Measurements from ENCODE around the gene TMEM151A. TPM values are rescaled to one million over a fixed set of nuclear protein-coding genes. Genes with fewer than 3 reads are reported as not detected.

TMEM151A gene
- polyA plus RNA-seq, 4 donors: 0.05 TPM; not detected in 3

DNA sequence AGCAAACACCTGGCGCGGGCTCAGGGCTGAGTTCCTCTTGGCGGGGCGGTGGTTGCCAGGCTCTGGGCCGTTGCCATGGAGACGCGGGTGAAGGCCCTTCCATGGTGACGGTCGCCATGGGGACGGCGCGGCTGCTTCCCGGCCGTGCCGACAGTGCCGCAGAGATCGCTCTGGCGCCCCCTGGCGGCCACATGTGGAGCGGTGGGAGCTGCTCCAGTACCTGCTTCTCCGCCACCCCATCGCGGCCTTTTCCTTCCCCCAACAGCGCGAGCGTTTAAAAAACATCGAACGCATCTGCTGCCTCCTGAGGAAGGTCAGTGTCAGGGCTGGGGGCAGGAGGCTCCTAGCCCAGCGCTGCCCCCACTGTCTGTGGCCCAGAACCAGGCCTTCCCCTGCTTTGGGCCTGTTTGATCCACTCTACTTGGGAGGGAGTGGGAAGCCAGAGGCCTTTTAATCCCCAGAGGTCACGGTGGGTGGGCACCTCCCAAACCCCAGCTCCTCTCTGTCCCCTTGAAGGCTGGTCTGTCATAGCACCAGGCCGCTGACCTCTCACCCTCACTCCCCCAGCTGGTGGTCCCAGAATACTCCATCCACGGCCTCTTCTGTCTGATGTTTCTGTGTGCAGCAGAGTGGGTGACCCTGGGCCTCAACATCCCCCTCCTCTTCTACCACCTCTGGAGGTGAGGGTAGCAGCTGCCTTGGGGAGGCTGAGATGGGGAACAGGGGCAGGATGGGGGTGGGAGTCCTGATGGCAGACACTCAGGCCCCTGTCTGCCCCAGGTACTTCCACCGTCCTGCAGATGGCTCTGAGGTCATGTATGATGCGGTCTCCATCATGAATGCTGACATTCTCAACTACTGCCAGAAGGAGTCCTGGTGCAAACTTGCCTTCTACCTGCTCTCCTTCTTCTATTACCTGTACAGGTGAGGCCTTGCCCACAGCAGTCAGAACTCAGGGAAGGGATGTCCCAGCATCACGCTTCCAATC, 8.9 kb upstream of the TMEM151A start:
- DNase-seq (ENCODE audit: low read depth in 4 of 4, low spot score in 3 of 4): peak; percentile 92 to 96 (median 95)

- no peak for DNase-seq (ENCODE audit: low read depth in 4 of 4, low spot score in 3 of 4)
Observed at GRCh38 chr11:66283461-66284105, 8.1 kb upstream of the TMEM151A start.

DNA sequence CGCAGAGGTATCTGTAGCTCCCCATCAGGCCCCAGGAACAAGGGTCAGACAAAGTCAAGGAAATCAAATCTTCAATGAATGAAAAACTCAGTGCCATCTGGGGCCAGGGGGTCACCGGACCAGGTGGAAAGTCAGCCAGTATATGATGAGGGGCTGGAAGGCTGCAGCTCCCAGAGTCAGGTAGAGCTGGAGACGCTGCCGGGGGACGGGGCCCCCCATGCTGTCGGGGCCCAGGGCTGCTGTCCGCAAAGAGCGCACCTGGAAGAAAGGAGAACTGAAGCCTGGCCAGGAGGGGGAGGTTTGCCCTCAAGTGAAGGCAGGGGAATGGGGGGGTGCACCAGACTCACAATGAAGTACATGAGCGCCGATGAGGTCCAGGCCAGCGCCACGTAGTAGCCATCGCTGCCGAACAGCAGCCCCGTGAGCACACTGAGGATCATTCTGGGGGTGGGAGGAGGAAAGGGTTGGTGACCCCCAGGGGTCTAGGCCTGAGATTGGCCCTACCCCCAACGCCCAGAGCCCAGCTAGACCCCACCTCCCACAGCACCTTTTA, 7.1 kb upstream of the TMEM151A start:
- no peak for DNase-seq (ENCODE audit: low read depth in 4 of 4, low spot score in 3 of 4)

DNA sequence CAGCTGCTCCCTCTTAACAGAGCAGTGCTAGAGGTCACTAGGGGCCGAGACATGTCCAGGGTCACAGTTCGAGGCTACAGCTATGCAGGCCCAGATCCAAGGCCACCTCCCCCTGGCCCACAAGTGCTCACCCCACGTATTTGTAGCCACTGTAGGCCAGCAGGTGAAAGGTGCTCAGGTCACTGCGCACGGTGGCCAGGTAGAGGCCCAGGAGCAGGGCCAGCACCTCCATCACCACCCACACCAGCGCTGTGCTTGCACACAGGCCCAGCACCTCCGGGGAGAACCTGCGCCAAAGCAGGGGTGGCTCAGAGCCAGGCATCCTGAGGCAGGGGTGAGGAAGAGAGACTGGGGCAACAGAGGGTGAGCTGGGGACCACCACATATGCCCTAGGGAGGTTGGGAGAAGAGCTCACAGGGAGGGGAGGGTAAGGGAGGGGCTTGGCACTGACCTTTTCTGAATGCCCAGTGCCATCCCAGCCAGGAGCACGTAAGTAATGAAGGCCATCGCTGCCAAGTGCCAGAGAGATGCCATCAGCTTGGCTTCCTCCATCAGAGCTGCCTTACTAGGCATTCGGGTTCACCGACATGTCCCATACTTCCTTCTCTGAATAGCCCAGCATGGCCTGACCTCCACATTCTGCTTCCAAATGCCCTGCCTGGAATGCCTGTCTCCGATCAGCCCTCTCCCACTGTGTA, 6.3 kb upstream of the TMEM151A start:
- no peak for DNase-seq (ENCODE audit: low read depth in 4 of 4, low spot score in 3 of 4)

GRCh38 chr11:66286699-66287098, 5.0 kb upstream of the TMEM151A start:
- no peak for DNase-seq (ENCODE audit: low read depth in 4 of 4, low spot score in 3 of 4)

DNA sequence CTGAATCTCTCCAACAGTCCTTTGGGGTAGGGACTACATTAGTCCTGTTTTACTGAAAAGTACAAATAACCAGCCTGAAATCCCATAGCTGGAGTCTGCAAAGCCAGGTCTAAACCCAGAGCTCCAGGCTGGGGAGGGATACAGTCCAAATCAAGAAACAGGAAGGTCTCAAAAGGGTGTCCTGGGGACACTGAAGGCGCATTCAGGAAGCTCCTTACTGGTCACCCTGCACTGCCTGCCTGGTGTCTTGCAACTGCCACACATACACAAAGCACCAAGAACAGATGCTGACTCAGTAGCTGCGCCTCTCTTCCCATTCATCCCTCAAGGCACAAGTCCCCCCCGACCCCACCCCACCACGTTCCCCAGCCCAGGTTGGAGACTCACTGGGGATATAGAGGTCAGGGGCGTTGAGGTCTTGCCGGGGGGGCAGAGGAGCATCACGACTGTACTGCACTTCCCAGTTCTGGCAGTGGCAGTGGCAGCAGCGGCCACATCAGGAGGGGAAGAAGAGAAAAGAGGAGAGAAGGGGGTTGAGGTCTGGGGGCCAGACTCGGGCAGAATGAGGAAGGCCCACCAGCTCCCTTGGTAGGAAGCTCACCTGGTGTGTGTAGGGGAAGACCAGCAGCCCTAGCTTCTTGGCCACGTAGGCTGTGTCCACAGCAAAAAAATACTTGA, 4.3 kb upstream of the TMEM151A start:
- no peak for DNase-seq (ENCODE audit: low read depth in 4 of 4, low spot score in 3 of 4)

DNA sequence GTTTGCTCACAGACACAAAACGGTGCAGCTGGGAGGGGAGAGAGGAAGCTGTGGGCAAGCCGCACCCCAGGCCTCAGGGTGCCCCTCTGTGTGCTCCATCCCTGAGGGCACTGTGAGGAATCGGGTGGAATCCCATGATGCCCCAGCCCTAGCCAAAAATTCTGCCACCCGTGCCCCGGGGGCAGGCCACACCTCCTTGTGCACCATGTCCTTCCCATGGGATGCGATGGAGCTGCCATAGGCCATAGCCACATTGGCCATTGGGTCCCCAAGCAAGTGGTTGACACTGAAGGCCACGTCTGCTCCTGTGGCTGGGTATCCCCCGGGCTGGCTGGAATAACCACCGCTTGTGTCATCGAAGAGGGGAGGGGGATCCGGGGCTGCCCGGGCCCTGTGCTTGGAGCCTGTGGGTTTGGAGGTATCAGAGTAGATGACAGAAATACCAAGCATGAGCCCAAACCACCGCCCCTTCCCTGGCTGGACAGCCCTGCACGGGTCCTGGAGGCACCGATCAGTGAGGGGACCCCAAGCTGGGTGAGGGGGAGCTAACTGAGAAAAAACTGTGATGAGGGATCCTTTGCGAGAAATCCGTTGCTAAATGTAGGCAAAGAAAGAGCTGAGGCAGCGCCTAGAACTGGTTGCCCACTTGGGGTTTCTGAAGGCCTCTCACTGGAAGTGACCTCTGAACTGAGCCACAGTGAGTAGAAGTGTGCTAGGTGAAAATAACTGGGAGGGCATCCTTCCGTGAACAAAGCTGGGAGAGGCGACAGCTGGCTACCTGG, 3.6 kb upstream of the TMEM151A start:
- DNase-seq (ENCODE audit: low read depth in 4 of 4, low spot score in 3 of 4): no peak

GRCh38 chr11:66288671-66289547, 2.8 kb upstream of the TMEM151A start, which contains the start of gene YIF1A:
Gene YIF1A (minus strand): TSS chr11:66289143. CDS start chr11:66288985, 158 bp downstream.
- peak; percentile 93 to 97 (median 96) for DNase-seq (ENCODE audit: low read depth in 4 of 4, low spot score in 3 of 4)

GRCh38 chr11:66289548-66290329, 2.0 kb upstream of the TMEM151A start:
- DNase-seq (ENCODE audit: low read depth in 4 of 4, low spot score in 3 of 4): peak in 3 of 4 donors; percentile 67 to 78 (median 69)

- no peak for DNase-seq (ENCODE audit: low read depth in 4 of 4, low spot score in 3 of 4)
Observed at GRCh38 chr11:66290330-66290621, 1.4 kb upstream of the TMEM151A start.

GRCh38 chr11:66291303-66291705, 390 bp upstream of the TMEM151A start:
- DNase-seq (ENCODE audit: low read depth in 4 of 4, low spot score in 3 of 4): no peak

DNA sequence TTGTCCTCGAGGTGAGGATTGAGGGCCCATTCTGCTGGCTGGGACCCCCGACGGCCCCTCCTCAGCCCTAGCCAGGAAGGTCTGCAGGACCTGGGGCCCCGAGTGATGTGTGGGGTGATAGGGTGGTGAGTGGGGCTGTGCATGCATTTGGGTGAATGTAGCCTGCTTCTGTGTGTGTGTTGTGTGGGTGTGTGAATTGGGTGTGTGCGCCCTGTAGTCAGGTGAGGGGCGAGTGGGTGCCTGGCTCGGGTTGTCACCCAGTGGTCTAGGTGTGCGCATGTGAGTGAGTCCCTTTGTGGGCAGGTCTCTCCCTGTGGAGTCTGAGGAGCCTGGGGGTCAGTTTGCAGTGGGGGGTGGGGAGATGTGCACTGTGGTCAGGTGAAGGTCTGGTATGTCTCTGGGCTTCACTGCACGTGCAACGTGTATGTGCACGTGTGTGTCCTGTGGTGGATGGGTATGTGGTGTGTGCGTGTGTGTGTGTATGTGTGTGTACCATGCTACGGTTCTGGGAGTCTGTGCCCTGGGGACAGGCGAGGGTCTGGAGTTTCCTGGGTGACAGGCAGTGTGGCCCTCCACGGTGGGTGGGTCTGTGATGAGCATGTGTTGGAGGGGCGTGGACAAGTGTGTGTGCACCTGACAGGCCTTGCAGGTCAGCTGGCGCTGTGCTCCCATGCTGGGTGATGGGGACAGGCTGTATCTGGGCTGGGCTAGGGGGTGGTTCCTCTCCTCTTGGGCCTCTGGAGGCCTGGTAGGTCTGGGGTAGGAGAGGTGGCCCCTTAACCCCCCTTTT, 1.0 kb downstream of the TMEM151A start:
- no peak for DNase-seq (ENCODE audit: low read depth in 4 of 4, low spot score in 3 of 4)

DNA sequence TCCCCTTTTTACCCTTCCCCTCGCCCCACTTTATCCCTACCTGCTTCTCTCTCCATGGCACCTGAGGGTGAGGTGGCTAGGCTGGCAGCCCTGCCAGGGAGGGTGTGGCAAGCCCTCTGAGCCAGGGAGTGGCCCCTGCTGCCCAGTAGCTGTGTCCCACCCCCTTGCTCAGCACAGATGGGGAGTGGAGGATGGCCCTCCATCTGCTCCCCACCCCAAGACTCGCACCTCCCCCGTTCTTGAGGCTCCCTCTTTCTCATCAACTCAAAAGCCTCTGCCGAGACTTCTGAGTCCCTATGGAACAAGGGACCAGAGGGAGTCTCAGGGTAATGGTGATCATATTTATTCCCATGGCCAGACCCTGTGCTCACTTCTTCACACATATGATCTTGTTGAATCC, 1.7 kb downstream of the TMEM151A start:
- DNase-seq (ENCODE audit: low read depth in 4 of 4, low spot score in 3 of 4): no peak

- DNase-seq (ENCODE audit: low read depth in 4 of 4, low spot score in 3 of 4): no peak
Observed at GRCh38 chr11:66293777-66294625, 2.3 kb downstream of the TMEM151A start.

DNA sequence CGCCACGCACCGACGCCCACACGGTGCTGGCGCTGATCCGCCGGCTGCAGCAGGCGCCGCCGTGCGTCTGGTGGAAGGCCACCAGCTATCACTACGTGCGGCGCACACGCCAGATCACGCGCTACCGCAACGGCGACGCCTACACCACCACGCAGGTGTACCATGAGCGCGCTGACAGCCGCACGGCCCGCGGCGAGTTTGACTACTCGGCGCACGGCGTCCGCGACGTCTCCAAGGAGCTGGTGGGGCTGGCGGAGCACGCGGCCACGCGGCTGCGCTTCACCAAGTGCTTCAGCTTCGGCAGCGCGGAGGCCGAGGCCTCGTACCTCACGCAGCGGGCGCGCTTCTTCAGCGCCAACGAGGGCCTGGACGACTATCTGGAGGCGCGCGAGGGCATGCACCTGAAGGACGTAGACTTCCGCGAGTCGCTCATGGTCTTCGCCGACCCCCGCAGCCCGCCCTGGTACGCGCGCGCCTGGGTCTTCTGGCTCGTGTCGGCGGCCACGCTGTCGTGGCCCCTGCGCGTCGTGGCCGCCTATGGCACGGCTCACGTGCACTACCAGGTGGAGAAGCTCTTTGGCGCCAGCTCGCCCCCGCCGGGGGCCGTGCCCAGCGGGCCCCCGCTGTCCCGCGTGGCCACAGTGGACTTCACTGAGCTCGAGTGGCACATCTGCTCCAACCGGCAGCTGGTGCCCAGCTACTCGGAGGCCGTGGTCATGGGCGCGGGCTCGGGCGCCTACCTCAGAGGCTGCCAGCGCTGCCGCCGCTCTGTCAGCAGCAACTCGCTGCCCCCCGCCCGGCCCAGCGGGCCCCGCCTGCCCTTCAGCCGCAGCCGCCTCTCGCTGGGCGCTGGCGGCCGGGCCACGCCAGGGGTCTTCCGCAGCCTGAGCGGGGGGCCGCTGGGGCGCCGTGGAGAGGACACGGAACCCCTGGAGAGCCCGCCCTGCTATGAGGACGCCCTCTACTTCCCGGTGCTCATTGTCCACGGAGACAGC, 3.2 kb downstream of the TMEM151A start:
- DNase-seq (ENCODE audit: low read depth in 4 of 4, low spot score in 3 of 4): no peak
